ENCODE measurements around the gene THADA. TPM values are rescaled to one million over a fixed set of nuclear protein-coding genes. Genes with fewer than 3 reads are reported as not detected.

Gene THADA, protein sequence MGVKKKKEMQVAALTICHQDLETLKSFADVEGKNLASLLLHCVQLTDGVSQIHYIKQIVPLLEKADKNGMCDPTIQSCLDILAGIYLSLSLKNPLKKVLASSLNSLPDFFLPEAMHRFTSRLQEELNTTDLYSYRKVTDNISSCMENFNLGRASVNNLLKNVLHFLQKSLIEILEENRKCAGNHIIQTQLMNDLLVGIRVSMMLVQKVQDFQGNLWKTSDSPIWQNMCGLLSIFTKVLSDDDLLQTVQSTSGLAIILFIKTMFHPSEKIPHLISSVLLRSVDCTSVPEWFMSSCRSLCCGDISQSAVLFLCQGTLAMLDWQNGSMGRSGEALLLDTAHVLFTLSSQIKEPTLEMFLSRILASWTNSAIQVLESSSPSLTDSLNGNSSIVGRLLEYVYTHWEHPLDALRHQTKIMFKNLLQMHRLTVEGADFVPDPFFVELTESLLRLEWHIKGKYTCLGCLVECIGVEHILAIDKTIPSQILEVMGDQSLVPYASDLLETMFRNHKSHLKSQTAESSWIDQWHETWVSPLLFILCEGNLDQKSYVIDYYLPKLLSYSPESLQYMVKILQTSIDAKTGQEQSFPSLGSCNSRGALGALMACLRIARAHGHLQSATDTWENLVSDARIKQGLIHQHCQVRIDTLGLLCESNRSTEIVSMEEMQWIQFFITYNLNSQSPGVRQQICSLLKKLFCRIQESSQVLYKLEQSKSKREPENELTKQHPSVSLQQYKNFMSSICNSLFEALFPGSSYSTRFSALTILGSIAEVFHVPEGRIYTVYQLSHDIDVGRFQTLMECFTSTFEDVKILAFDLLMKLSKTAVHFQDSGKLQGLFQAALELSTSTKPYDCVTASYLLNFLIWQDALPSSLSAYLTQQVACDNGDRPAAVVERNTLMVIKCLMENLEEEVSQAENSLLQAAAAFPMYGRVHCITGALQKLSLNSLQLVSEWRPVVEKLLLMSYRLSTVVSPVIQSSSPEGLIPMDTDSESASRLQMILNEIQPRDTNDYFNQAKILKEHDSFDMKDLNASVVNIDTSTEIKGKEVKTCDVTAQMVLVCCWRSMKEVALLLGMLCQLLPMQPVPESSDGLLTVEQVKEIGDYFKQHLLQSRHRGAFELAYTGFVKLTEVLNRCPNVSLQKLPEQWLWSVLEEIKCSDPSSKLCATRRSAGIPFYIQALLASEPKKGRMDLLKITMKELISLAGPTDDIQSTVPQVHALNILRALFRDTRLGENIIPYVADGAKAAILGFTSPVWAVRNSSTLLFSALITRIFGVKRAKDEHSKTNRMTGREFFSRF (N-terminal part only)
- total RNA-seq, result 10 to 100 TPM; 12.4 to 18.0 (median 15.4) TPM
- 10 to 100 TPM in 1 of 2 donors, 1 to 10 TPM in 1; 7.5 to 12.2 TPM for polyA plus RNA-seq
- long read RNA-seq, donor 1, full-length matches to known transcripts, result 2 of 8 reads
- long read RNA-seq, donor 1, partial matches to known transcripts, result 3 of 8 reads
- long read RNA-seq, donor 1, other reads (novel, unspliced or antisense), result 3 of 8 reads
- long read RNA-seq, donor 2, partial matches to known transcripts, result 5 of 12 reads
- long read RNA-seq, donor 2, other reads (novel, unspliced or antisense), result 7 of 12 reads
- long read RNA-seq, donor 3, full-length matches to known transcripts, result 2 of 12 reads
- long read RNA-seq, donor 3, partial matches to known transcripts, result 6 of 12 reads
- long read RNA-seq, donor 3, other reads (novel, unspliced or antisense), result 4 of 12 reads

DNA sequence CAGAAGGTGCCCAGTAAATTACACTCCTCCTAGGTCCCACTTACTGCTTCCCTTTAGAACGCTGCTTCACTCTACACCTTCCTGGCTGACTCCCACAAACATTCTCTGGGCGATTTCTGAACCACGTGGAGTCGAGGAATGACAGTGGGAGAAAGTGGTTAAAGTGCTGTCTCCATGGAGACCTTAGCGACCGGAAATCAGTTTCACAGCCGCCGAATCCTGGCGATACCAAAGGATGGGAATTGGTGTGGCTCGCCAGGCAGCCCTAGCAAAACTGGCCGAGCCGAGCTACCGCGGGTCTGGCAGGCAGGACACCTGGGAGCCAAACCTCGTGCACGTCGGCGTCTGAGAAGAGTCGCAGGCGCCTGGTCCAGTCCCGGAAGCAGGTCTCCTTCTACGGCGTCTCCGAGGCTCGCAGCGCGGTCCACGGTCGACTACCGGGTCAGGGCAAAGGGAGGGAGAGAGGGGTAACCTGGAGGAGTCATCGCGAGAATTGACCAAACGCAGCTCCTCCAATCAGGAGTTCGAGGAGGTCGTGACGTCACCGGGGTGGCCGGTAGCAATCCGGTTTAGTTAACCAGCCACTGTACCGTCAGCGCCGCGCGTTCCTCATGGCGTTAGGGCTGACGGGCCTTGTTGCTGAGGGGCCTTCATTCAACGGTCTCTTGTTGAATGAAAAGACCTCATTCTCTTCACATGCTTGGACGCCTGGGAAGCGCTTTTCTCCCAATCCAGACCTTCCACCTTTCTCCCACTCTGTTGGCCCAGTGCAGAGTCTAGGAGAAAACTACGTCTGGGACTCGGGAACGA, at the start of gene THADA:
Gene THADA, minus strand, starts transcription at position 436 of the 810 bp plus-strand sequence. CDS start 3,646 bp downstream, outside the sequence.
- Histone ChIP-seq H3K27me3 (no peaks in the 10 kb centered on the region), H3K4me3 (peak within 1 kb of the TSS; percentile 63 to 87 (median 78)), H3K27ac (peak within 1 kb of the TSS; percentile 36 to 97 (median 92)), H3K36me3 (peaks cover 0 to 18% (median 6%) of the 10 kb centered on the region in 9 donors), H3K9me3 (no peaks in the 10 kb centered on the region), H3K4me1 (peaks cover 3 to 25% (median 16%) of the 10 kb centered on the region in 9 donors)
- ATAC-seq (peak; percentile 99 to 100 (median 99)), DNase-seq (peak; percentile 97 to 100)
- intact Hi-C loops (cut with DNase I), result no loop called here
- WGBS, 2 donors, result 0% methylated on average over 52 of the region's 52 CpGs
- TF ChIP-seq, protein P1, sequence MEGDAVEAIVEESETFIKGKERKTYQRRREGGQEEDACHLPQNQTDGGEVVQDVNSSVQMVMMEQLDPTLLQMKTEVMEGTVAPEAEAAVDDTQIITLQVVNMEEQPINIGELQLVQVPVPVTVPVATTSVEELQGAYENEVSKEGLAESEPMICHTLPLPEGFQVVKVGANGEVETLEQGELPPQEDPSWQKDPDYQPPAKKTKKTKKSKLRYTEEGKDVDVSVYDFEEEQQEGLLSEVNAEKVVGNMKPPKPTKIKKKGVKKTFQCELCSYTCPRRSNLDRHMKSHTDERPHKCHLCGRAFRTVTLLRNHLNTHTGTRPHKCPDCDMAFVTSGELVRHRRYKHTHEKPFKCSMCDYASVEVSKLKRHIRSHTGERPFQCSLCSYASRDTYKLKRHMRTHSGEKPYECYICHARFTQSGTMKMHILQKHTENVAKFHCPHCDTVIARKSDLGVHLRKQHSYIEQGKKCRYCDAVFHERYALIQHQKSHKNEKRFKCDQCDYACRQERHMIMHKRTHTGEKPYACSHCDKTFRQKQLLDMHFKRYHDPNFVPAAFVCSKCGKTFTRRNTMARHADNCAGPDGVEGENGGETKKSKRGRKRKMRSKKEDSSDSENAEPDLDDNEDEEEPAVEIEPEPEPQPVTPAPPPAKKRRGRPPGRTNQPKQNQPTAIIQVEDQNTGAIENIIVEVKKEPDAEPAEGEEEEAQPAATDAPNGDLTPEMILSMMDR (IDR thresholded peaks at IDR 0.05), result no peak

DNA sequence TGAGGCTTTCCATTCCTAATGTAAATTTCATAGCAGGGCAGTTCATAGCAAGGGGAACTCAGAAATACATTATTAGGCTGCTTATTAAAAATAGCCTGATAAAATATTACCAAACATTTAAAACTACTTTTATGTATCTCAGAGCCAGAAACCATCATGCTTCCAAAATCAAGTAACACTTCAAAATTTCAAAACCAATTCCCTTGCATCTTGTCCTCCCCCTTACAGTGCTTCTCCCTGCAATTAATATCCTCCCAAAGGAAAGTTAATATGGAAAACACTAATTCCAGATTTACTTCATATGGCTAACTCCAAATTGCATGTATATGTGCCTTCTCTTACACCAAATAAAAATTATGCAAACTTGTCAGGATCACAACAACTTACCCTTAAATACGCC, 47.8 kb upstream of the THADA start:
- WGBS, 2 donors, result 96 to 98% methylated on average over 1 of the region's 1 CpG
- intact Hi-C loops (cut with DNase I), result loop anchor here in 1 of 10 donors (2.0 kb wide), 1 partner anchor 19 kb away; no protein-coding TSS in a partner anchor
- peaks cover 0 to 16% (median 5%) of the 10 kb centered on the region in 11 donors for H3K9me3 ChIP-seq
- H3K27me3 ChIP-seq, result peaks cover 0 to 7% (median 0%) of the 10 kb centered on the region in 7 donors
- H3K27ac ChIP-seq, result no peak overlapping the region
- ATAC-seq (no peak), DNase-seq (no peak)
- no peaks in the 10 kb centered on the region for H3K4me1 ChIP-seq
- H3K4me3 ChIP-seq, result no peak overlapping the region
- TF ChIP-seq, protein P1 (IDR thresholded peaks at IDR 0.05), result no peak
- no peaks in the 10 kb centered on the region for H3K36me3 ChIP-seq

DNA sequence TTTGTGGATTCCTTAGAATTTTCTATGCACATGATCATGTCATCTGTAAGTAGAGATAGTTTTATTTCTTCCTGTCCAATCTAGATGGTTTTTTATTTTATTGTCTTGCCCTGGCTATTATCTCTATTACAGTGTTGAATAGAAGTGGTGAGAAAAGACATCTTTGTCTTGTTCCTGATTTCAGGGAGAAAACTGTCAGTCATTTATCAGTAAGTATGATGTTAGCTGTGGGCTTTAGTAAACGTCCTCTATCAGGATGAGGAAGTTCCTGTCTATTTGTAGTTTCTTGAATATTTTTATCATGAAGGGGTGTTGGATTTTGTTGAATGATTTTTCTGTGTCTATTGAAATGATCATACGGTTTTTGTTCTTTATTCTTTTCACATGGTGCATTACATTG, 46.5 kb upstream of the THADA start:
- H3K4me1 ChIP-seq, result peaks cover 0 to 6% (median 3%) of the 10 kb centered on the region in 9 donors
- H3K27me3 ChIP-seq, result peaks cover 0 to 13% (median 3%) of the 10 kb centered on the region in 7 donors
- H3K9me3 ChIP-seq, result peaks cover 0 to 16% (median 5%) of the 10 kb centered on the region in 11 donors
- TF ChIP-seq, protein P1 (IDR thresholded peaks at IDR 0.05), result no peak
- DNase-seq (no peak), ATAC-seq (no peak)
- intact Hi-C loops (cut with DNase I), result loop anchor here in 1 of 10 donors (2.0 kb wide), 1 partner anchor 18 kb away; no protein-coding TSS in a partner anchor
- WGBS, 2 donors, result 48% methylated on average over 2 of the region's 2 CpGs
- H3K27ac ChIP-seq, result no peak overlapping the region
- no peak overlapping the region for H3K4me3 ChIP-seq
- no peaks in the 10 kb centered on the region for H3K36me3 ChIP-seq

Data from heart right ventricle (tissue), 16 donors.